DOHH2 (cell line): Measurements from ENCODE around the gene KRTAP5-6.
A peak's percentile ranks its signal among the peaks of the same experiment; 100 is the strongest.

Source experiments
- H3F3A ChIP-seq: fragments of 200-600 bp; sonication (generic), shearing (Covaris generic); 2 replicates; pipeline ENCODE4 v1.6.0; 2016; ENCODE audit warnings: antibody characterized with exemption, mild to moderate bottlenecking; ENCODE audit not compliant: control insufficient read depth, insufficient read depth
- H3K27ac ChIP-seq: fragments of 200-600 bp; sonication (generic); 2 replicates; pipeline ENCODE4 v1.5.1; 2014; ENCODE audit warnings: low read depth, mild to moderate bottlenecking, low read length, moderate library complexity
- H3K27me3 ChIP-seq: fragments of 200-600 bp; sonication (generic); 2 replicates; pipeline ENCODE4 v1.6.1; 2014; ENCODE audit warnings: mild to moderate bottlenecking, low read length, mixed read lengths; ENCODE audit not compliant: control insufficient read depth
- H3K36me3 ChIP-seq: fragments of 200-600 bp; sonication (generic); 2 replicates; pipeline ENCODE4 v1.6.1; 2014; ENCODE audit warnings: mild to moderate bottlenecking, low read length, moderate library complexity, mixed read lengths; ENCODE audit not compliant: control insufficient read depth
- H3K4me1 ChIP-seq: fragments of 200-600 bp; sonication (generic); 2 replicates; pipeline ENCODE4 v1.6.1; 2014; ENCODE audit warnings: mild to moderate bottlenecking, low read length, mixed read lengths; ENCODE audit not compliant: control insufficient read depth
- H3K4me2 ChIP-seq: fragments of 200-600 bp; sonication (generic); 2 replicates; pipeline ENCODE4 v1.6.0; 2014; ENCODE audit warnings: mild to moderate bottlenecking, low read length, moderate library complexity
- H3K4me3 ChIP-seq: fragments of 200-600 bp; sonication (generic); 2 replicates; pipeline ENCODE4 v1.5.1; 2014; ENCODE audit warnings: mild to moderate bottlenecking, low read length, mixed read lengths
- H3K79me2 ChIP-seq: fragments of 200-600 bp; sonication (generic); 2 replicates; pipeline ENCODE4 v1.6.1; 2014; ENCODE audit warnings: mild to moderate bottlenecking, low read length, mixed read lengths; ENCODE audit not compliant: control insufficient read depth
- H3K9me2 ChIP-seq: fragments of 200-600 bp; sonication (generic); replicated peaks from 2 replicates; pipeline ENCODE4 v1.6.1; 2014; ENCODE audit warnings: mild to moderate bottlenecking, low read length, mixed read lengths; ENCODE audit not compliant: control insufficient read depth
- H3K9me3 ChIP-seq: fragments of 200-600 bp; sonication (generic); 2 replicates; pipeline ENCODE4 v1.6.1; 2014; ENCODE audit warnings: antibody characterized with exemption, low read length, mixed read lengths; ENCODE audit not compliant: control insufficient read depth, insufficient read depth
- H4K20me1 ChIP-seq: fragments of 200-600 bp; sonication (generic); 2 replicates; pipeline ENCODE4 v1.6.0; 2014; ENCODE audit warnings: low read depth, mild to moderate bottlenecking, antibody characterized with exemption, low read length, moderate library complexity; ENCODE audit not compliant: control insufficient read depth, insufficient read depth
- EZH2phosphoT487 ChIP-seq: fragments of 200-600 bp; sonication (generic); IDR thresholded peaks from 2 replicates; pipeline ENCODE4 v1.6.1; 2017; ENCODE audit warnings: borderline replicate concordance, mild to moderate bottlenecking, antibody characterized with exemption, low read length, moderate library complexity, mixed read lengths
- TF ChIP-seq, protein P1 (sequence below): fragments of 200-600 bp; sonication (generic); IDR thresholded peaks from one replicate; pipeline ENCODE4 v1.5.1; 2014; ENCODE audit warnings: antibody characterized with exemption, mild to moderate bottlenecking, low read depth, low read length; ENCODE audit not compliant: poor library complexity, severe bottlenecking

The KRTAP5-6 gene

DNA sequence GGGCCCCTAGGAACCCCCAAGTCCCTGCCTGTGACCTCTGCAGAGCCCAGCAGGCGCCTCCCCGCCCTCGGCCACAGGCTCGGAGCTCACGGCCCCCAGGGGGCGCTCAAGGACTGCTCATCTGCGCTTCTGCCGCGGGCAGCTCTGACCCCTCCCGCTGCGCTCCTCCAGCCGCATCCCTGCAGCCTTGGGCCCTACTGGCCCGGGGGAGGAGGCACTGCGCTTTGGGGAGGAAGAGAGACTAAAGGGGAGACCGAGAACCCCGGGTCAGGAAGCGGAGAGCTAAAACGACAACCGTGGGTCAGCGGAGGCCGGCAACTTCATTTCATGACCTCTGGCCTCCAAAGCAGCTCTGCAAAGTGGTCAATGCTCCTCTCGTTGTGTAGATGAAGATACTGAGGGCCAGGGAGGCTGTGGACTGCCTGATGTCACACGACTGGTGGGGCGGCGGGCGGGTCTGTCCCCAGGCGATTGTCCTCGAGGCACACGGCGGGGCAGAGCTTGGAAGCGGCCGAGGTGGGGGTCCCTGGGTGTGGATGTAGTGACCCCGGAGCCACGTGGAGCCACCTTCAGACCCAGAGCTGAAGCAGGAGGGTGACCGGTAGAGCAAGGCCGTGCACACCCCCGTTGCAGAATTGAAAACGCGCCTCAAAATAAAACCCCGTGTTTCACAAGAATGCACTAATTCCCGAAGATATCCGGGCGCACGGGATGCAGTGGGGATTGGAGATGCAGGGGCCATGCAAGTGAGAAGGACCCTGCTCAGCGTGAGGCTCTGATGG, 2.7 kb upstream of the KRTAP5-6 start:
- Histone ChIP-seq H3F3A (no peaks in the 10 kb centered on the region), H3K4me1 (peaks cover 7% of the 10 kb centered on the region), H3K79me2 (no peaks in the 10 kb centered on the region), H3K4me2 (peak overlapping the region; percentile 47), H3K27me3 (peaks cover 2% of the 10 kb centered on the region; the same call in 1 of the 2 replicates), H3K27ac (no peak overlapping the region), H3K4me3 (peak overlapping the region; percentile 37), H4K20me1 (no peaks in the 10 kb centered on the region), H3K9me3 (no peaks in the 10 kb centered on the region), H3K36me3 (no peaks in the 10 kb centered on the region), H3K9me2 (no peaks in the 10 kb centered on the region)
- no peak for TF ChIP-seq EZH2phosphoT487
- TF ChIP-seq, protein P1, sequence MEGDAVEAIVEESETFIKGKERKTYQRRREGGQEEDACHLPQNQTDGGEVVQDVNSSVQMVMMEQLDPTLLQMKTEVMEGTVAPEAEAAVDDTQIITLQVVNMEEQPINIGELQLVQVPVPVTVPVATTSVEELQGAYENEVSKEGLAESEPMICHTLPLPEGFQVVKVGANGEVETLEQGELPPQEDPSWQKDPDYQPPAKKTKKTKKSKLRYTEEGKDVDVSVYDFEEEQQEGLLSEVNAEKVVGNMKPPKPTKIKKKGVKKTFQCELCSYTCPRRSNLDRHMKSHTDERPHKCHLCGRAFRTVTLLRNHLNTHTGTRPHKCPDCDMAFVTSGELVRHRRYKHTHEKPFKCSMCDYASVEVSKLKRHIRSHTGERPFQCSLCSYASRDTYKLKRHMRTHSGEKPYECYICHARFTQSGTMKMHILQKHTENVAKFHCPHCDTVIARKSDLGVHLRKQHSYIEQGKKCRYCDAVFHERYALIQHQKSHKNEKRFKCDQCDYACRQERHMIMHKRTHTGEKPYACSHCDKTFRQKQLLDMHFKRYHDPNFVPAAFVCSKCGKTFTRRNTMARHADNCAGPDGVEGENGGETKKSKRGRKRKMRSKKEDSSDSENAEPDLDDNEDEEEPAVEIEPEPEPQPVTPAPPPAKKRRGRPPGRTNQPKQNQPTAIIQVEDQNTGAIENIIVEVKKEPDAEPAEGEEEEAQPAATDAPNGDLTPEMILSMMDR: peak; percentile 87

DNA sequence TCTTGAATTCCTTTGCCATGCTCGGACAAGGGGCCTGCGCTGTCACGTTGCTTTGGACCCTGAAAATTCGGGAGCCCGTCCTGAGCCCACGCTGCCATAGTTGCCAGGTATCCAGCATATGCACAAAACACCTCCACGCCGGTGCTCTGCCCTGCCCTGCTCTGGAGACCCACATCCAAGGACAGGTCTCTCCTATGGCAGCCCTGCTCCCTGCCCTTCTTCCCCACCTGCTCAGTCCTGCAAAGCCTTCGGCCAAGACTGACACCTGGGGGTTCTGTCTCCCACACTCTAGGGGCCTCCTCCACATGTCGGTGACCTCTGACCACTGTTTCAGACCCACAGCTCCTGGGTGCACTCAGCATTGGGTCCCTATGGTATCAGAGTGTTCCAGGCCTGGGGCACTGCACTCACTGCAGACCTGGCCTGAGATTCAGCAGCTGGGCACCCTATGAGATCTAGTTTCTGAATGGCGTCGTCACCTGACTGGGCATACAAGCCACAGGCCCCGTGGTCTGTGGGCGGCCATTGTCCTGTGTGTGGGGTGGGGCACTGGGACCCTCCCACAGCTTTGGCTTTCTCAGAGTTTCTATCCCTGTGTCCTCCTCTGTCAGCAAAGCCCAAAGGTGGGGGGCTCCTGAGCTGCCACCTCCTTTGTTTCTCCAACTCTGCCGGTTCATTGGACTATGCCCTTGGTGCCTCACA, 2.0 kb upstream of the KRTAP5-6 start:
- H4K20me1 ChIP-seq: no peaks in the 10 kb centered on the region
- no peak overlapping the region for H3K4me3 ChIP-seq
- H3K9me3 ChIP-seq: no peaks in the 10 kb centered on the region
- no peaks in the 10 kb centered on the region for H3K36me3 ChIP-seq
- no peaks in the 10 kb centered on the region for H3K79me2 ChIP-seq
- TF ChIP-seq, protein P1: no peak
- no peak for TF ChIP-seq EZH2phosphoT487
- H3K4me2 ChIP-seq: no peak overlapping the region
- H3K4me1 ChIP-seq: peaks cover 7% of the 10 kb centered on the region
- H3K27ac ChIP-seq: no peak overlapping the region
- no peaks in the 10 kb centered on the region for H3K9me2 ChIP-seq
- H3F3A ChIP-seq: no peaks in the 10 kb centered on the region
- peaks cover 2% of the 10 kb centered on the region; the same call in 1 of the 2 replicates for H3K27me3 ChIP-seq

DNA sequence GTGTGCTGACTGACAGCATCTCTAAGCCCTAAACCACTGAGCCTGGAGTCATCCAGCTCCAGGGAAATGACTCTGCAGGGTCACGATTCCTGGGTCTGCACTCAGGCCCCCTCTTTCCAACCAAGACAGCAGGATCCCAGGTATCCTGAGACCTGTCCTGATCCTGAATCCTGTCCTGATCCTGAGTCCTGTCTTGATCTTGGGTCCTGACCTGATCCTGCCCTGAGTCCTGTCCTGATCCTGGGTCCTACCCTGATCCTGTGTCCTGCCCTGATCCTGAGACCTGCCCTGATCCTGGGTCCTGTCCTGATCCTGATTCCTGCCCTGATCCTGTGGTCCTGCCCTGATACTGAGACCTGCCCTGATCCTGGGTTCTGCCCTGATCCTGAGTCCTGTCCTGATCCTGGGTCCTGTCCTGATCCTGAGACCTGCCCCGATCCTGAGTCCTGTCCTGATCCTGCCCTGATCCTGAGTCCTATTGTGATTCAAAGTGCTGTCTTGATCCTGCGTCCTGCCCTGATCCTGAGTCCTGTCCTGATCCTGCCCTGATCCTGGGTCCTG, 1.4 kb upstream of the KRTAP5-6 start:
- H3K4me3 ChIP-seq: no peak overlapping the region
- no peaks in the 10 kb centered on the region for H3K79me2 ChIP-seq
- TF ChIP-seq EZH2phosphoT487: no peak
- TF ChIP-seq, protein P1: no peak
- H3K27ac ChIP-seq: no peak overlapping the region
- peaks cover 2% of the 10 kb centered on the region; the same call in 1 of the 2 replicates for H3K27me3 ChIP-seq
- H3F3A ChIP-seq: no peaks in the 10 kb centered on the region
- H3K9me3 ChIP-seq: no peaks in the 10 kb centered on the region
- H4K20me1 ChIP-seq: no peaks in the 10 kb centered on the region
- H3K36me3 ChIP-seq: no peaks in the 10 kb centered on the region
- H3K4me2 ChIP-seq: no peak overlapping the region
- peaks cover 7% of the 10 kb centered on the region for H3K4me1 ChIP-seq
- no peaks in the 10 kb centered on the region for H3K9me2 ChIP-seq
